Measurements from ENCODE around the gene LRP1. TPM values are rescaled to one million over a fixed set of nuclear protein-coding genes. Genes with fewer than 3 reads are reported as not detected.

The LRP1 gene
- total RNA-seq (10 to 100 TPM in 1 of 2 donors, 1 to 10 TPM in 1; 3.8 to 11.6 TPM), total RNA-seq (5.8 to 8.0 reads per million in 2 donors)

DNA sequence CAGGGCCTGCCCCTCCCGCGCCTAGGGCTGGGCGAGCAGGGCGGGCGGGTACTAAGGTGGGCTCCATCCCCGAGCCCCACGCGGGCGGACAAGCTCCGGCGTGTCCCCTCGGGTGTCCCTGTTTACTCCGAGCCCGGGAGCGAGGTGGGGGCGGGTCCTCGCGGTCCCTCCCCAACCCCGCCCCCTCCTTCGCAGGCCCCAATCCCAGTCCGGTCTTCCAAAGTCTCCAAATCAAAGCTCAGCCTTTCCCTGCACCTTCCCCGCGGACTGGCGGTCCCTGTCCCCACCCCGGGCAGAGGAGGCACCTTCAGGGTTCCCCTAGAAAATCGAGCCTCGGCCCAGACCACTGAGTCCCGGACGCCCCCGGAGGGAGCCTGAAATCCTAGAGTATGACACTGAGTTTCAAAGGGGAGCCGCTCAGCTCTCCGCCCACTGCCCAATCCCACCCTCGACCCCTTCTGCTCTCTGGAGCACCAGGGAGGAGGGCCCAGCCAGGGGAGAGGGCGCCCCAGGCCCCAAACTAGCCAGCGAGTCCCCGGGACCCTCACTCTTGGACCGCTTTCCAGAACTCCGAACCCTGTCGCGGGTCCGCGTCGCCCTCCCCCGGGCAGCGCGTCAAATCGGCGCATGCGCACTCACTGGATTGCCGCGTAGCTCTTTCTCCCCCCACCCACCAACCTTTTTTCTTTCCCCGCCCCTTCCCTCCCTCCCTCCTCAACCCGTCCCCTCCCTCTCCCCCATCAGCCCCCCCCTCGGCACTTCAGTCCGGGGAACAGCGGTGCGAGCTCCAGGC lies at the start of gene LRP1:
Gene LRP1 (plus strand): TSS at position 758 of the 793 bp plus-strand sequence. CDS start 482 bp downstream, outside the sequence.
- no peaks in the 10 kb centered on the region for H3K27me3 Mint-ChIP-seq
- H3K4me3 Mint-ChIP-seq = peak within 1 kb of the TSS; percentile 97
- ATAC-seq (peak; percentile 62), DNase-seq (peak; percentile 65 to 71 (median 70))
- H3K9me3 ChIP-seq (ENCODE audit: control insufficient read depth, low read length, poor library complexity, severe bottlenecking) = no peaks in the 10 kb centered on the region
- peaks cover 9% of the 10 kb centered on the region for H3K4me1 Mint-ChIP-seq
- H3K27ac Mint-ChIP-seq = peak within 1 kb of the TSS; percentile 71
- H3K36me3 Mint-ChIP-seq (ENCODE audit: low read depth) = peaks cover 4% of the 10 kb centered on the region

DNA sequence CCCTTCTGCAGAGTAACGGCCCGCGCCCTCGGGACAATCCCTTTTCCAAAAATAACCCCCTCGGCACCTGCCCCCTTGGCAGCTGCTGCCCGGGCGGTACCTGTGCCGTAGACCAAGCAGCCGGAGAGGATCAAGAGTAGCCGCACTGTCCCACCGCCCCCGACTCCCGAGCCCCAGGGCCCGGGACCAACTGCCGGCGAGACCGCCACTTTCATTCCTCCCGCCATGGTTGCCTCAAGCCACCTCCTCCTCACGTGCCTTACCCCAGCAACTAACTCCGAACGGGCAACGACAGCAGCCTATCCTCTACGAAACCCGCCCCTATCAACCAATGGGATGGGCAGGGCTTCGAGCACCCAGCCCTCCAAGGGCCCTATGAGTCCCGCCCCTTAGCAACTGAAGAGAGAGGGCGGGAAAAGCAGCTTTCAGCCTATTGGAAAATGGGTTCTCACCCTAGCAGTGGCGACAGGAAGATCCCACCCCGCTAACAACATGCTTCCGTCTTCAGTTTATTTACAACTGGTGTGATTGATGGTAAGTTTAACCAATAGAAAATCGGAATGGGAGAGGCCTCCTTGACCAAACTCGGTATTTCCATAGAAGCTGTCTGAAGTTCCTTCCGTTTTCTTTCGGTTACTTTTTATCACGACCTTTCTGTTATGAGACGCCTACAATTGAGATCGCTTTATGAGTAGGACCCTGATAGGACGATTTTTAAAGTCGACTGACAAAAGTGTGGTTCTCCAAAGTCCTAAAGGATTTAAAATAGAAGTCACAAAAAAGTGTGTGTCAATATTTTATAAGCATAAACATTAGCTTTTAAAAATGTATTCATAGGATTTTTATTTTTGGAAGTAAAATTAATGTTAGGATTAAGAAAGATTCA lies 49.5 kb upstream of the LRP1 start, which contains the start of gene NEMP1:
Gene NEMP1 (minus strand): TSS at position 273 of the 886 bp plus-strand sequence. CDS start 46 bp downstream, at position 227.
- Mint-ChIP-seq H3K4me3 (peak within 1 kb of the TSS; percentile 99), H3K27ac (peak within 1 kb of the TSS; percentile 97), H3K4me1 (peaks cover 11% of the 10 kb centered on the region), H3K36me3 (ENCODE audit: low read depth) (peaks cover 3% of the 10 kb centered on the region), H3K27me3 (no peaks in the 10 kb centered on the region)
- ATAC-seq (peak; percentile 97), DNase-seq (peak; percentile 84 to 94 (median 84))
- no peaks in the 10 kb centered on the region for H3K9me3 ChIP-seq (ENCODE audit: control insufficient read depth, low read length, poor library complexity, severe bottlenecking)

DNA sequence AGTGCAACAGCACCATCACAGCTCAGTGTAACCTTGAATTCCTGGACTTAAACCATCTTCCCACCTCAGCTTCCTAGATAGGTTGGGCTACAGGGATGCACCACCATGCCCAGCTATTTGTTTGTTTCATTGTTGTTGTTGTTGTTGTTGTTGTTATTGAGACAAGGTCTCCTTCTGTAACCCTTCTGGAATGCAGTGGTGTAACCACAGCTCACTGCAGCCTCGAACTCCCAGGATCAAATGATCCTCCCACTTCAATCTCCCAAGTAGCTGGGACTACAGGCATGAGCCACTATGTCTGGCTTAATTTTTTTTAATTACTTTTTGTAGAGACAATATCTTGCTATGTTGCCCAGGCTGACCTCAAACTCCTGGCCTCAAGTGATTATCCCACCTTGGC lies 48.5 kb upstream of the LRP1 start:
- H3K4me3 Mint-ChIP-seq = no peak overlapping the region
- no peaks in the 10 kb centered on the region for H3K27me3 Mint-ChIP-seq
- H3K4me1 Mint-ChIP-seq = peaks cover 11% of the 10 kb centered on the region
- no peak for ATAC-seq
- no peak for DNase-seq
- peak overlapping the region; percentile 97 for H3K27ac Mint-ChIP-seq
- peaks cover 3% of the 10 kb centered on the region for H3K36me3 Mint-ChIP-seq (ENCODE audit: low read depth)
- no peaks in the 10 kb centered on the region for H3K9me3 ChIP-seq (ENCODE audit: control insufficient read depth, low read length, poor library complexity, severe bottlenecking)

GRCh38 chr12:57080855-57081254 lies 47.4 kb upstream of the LRP1 start:
- Mint-ChIP-seq H3K4me3 (no peak overlapping the region), H3K4me1 (peaks cover 18% of the 10 kb centered on the region), H3K36me3 (ENCODE audit: low read depth) (peaks cover 3% of the 10 kb centered on the region), H3K27ac (no peak overlapping the region), H3K27me3 (no peaks in the 10 kb centered on the region)
- H3K9me3 ChIP-seq (ENCODE audit: control insufficient read depth, low read length, poor library complexity, severe bottlenecking) = no peaks in the 10 kb centered on the region
- ATAC-seq (no peak), DNase-seq (no peak)

GRCh38 chr12:57085999-57086492 lies 42.2 kb upstream of the LRP1 start:
- peak overlapping the region; percentile 94 for H3K27ac Mint-ChIP-seq
- ATAC-seq = no peak
- H3K27me3 Mint-ChIP-seq = no peaks in the 10 kb centered on the region
- no peak for DNase-seq
- peak overlapping the region; percentile 96 for H3K4me3 Mint-ChIP-seq
- peaks cover 38% of the 10 kb centered on the region for H3K4me1 Mint-ChIP-seq
- H3K36me3 Mint-ChIP-seq (ENCODE audit: low read depth) = no peaks in the 10 kb centered on the region
- no peaks in the 10 kb centered on the region for H3K9me3 ChIP-seq (ENCODE audit: control insufficient read depth, low read length, poor library complexity, severe bottlenecking)

GRCh38 chr12:57086493-57087009 lies 41.7 kb upstream of the LRP1 start:
- peak overlapping the region; percentile 96 for H3K4me3 Mint-ChIP-seq
- no peaks in the 10 kb centered on the region for H3K9me3 ChIP-seq (ENCODE audit: control insufficient read depth, low read length, poor library complexity, severe bottlenecking)
- no peaks in the 10 kb centered on the region for H3K36me3 Mint-ChIP-seq (ENCODE audit: low read depth)
- H3K27me3 Mint-ChIP-seq = no peaks in the 10 kb centered on the region
- peak overlapping the region; percentile 94 for H3K27ac Mint-ChIP-seq
- ATAC-seq (no peak), DNase-seq (peak in 1 of 3 donors; percentile 26)
- peaks cover 41% of the 10 kb centered on the region for H3K4me1 Mint-ChIP-seq

DNA sequence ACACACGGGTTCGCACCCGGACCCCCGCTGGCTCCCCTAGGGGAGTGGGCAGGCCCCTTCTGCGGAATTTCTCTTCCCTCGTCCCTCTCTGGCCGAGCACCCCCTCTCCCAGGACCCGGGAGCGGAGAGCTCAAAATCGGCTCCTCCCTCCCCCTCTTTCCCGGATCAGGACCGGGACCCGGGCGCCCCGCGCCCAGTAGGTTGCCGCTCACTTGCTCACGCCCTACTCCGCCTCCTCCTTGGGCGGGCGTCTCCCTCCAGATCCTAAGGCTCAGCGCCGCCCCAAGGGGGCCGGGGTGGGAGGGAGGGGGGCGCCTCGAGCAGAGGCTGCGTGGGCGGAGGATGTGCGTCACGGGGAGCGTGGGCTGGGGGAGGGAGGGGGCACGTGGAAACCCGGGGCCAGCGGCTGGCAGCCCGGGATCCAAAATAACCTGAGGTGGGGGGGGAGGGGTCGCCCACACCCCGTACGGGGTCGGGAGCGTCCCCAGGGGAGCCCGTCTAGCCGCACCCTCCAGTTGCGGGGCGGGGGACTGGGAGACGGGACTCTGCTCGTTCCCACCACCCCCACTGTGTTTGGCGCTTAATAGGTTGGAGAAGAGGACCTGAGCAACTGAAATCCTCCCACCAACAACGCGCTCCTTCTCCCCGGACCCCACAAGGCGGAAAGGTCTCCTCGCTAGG lies 41.1 kb upstream of the LRP1 start:
- Mint-ChIP-seq H3K27me3 (no peaks in the 10 kb centered on the region), H3K4me3 (peak overlapping the region; percentile 96), H3K4me1 (peaks cover 41% of the 10 kb centered on the region), H3K27ac (peak overlapping the region; percentile 94), H3K36me3 (ENCODE audit: low read depth) (no peaks in the 10 kb centered on the region)
- DNase-seq (peak; percentile 68 to 90 (median 89)), ATAC-seq (peak; percentile 66)
- H3K9me3 ChIP-seq (ENCODE audit: control insufficient read depth, low read length, poor library complexity, severe bottlenecking) = no peaks in the 10 kb centered on the region

DNA sequence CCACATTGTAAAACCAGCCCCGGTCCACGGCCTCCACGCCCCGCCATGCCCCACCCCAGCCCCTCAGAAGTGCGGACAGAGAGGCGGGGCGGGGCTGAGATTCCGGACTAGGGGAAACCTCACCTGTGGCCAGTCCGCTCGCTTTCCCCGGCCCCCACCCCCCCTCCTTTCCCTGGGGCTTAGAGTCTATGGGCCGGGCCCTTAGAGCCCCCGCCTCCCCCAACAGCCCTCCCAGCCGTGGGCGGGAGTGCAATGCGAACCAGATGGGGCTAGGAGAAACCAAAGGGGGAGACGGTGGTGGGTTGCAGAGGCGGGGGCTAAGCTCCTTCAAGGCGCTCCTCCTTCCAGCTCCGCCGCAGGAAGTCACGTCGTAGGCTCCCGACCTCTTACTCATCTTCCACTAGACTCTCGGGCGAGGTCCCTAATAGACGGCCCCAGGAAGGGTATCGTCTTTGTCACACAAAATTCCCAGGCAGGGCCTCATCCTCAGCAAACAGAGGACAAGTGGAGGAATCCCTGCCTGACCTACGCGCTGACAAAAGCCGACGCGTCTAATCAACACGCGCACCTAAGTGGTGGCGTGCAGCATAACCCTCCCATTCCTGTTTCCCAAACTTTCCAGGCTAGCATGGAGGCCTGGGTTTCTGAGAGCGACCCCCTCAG lies 40.5 kb upstream of the LRP1 start:
- ATAC-seq (peak; percentile 19), DNase-seq (peak in 2 of 3 donors; percentile 56 to 73)
- H3K4me1 Mint-ChIP-seq = peaks cover 46% of the 10 kb centered on the region
- peak overlapping the region; percentile 96 for H3K4me3 Mint-ChIP-seq
- no peaks in the 10 kb centered on the region for H3K36me3 Mint-ChIP-seq (ENCODE audit: low read depth)
- H3K9me3 ChIP-seq (ENCODE audit: control insufficient read depth, low read length, poor library complexity, severe bottlenecking) = no peaks in the 10 kb centered on the region
- peak overlapping the region; percentile 94 for H3K27ac Mint-ChIP-seq
- no peaks in the 10 kb centered on the region for H3K27me3 Mint-ChIP-seq

DNA sequence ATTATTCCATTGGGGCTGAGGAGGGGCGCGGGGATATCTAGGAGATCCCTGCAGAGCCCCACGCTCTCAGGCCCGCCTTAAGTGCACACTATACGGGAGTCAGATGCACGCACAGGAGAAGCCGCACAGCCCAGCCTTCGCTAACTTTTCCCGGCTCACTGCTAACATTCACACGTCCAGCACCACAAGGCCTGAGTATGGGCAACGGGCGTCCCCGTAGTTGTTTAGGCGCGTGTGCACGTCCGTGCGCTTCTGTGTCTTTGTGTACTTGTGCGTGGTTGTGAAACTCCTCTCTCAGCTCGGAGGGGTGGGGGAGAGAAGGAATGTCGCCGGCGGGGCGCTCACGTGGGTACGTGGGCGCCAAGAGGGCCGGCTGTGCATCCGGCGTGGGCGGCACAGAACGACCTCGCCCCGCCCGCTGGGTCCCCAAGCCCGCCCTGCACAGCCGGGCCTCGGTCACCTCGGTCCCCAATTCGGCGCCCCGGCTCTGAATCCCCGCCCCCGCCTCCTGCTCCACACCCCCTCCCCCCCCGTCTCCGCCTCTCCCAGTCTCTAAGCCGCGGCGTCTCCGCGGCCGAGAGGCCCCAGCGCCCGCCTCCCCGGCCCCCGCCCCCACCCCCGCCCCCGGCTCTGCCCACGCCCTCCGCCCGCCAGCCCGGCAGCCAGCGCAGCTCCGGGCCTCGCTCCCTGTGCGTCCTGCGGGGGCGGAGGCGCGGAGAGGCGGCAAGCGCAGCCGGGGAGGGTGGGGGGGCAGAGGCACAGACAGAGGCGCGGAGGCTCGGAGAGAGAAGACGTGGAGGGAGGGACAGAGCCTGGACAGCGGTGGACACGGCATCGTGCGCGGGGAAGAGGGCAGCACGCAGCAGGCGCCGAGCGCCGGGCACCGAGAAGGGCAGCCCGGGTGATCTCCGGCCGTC lies 39.7 kb upstream of the LRP1 start, which contains the start of gene NAB2:
Gene NAB2 (plus strand): TSS at position 761 of the 917 bp plus-strand sequence. CDS start 158 bp downstream, outside the sequence.
- DNase-seq = peak; percentile 79 to 94 (median 93)
- no peaks in the 10 kb centered on the region for H3K9me3 ChIP-seq (ENCODE audit: control insufficient read depth, low read length, poor library complexity, severe bottlenecking)
- ATAC-seq = peak; percentile 77
- H3K36me3 Mint-ChIP-seq (ENCODE audit: low read depth) = no peaks in the 10 kb centered on the region
- no peaks in the 10 kb centered on the region for H3K27me3 Mint-ChIP-seq
- H3K4me3 Mint-ChIP-seq = peak within 1 kb of the TSS; percentile 96
- H3K4me1 Mint-ChIP-seq = peaks cover 51% of the 10 kb centered on the region
- H3K27ac Mint-ChIP-seq = peak within 1 kb of the TSS; percentile 94

DNA sequence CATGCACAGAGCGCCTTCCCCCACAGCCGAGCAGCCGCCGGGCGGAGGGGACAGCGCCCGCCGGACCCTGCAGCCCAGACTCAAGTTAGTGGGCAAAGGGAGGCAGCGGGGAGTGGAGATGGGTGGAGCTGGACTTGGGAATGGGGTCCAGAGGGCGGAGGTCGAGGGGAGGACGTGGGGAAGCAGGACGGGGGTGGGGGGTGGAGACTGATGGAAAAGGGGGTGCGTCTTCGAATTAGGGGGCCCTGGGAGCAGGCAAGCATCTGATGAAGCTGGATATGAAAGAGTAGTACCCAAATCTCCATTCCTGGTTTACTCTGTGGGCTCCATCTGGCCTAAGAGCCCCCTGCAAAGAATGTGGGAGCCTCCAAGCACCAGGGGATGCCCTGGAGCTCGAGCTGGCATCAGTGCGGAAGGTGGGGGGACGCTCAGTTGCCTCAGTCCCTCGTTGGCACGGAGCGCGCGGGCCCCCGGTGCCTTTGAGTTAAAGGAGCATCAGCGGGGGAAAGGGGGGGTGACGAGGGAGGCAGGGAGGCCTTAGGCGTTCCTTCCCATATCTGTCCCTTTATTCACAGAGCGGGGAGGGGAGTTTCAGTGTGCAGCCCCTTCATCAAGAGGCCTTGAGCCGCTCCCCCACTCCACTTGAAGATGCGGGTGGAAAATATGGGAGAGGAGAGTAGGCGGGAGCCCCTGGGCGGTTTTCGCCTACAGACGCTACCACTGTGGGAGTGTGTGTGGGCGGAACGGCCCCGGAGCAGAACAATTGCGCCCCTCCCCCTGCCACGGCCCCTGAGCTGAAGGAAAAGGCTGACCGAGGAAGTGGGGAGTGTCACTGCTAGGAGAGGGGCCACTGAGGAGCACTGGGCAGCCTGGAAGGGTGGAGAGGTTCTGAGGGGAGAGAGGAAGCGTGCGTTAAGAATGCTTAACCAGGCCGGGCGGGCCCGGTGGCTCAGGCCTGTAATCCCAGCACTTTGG lies 38.7 kb upstream of the LRP1 start:
- peak overlapping the region; percentile 94 for H3K27ac Mint-ChIP-seq
- no peaks in the 10 kb centered on the region for H3K36me3 Mint-ChIP-seq (ENCODE audit: low read depth)
- H3K27me3 Mint-ChIP-seq = no peaks in the 10 kb centered on the region
- H3K4me1 Mint-ChIP-seq = peaks cover 55% of the 10 kb centered on the region
- no peaks in the 10 kb centered on the region for H3K9me3 ChIP-seq (ENCODE audit: control insufficient read depth, low read length, poor library complexity, severe bottlenecking)
- DNase-seq (no peak), ATAC-seq (no peak)
- H3K4me3 Mint-ChIP-seq = peak overlapping the region; percentile 96

Data from T-helper 17 cell (primary cell).